GM13977 (cell line): Measurements from ENCODE around the gene RECK.

ENCODE experiments used
- DNase-seq: peaks from one replicate; pipeline ENCODE4 v3.0.0; 2012; ENCODE audit warnings: low spot score
- CTCF ChIP-seq: IDR thresholded peaks from 2 replicates; pipeline ENCODE4 v1.5.1; 2012; ENCODE audit warnings: mild to moderate bottlenecking, control low read depth; ENCODE audit not compliant: insufficient read depth; ENCODE audit errors: extremely low read depth, missing control alignments
- in situ Hi-C: fragments of 300-500 bp; cut with MboI; formaldehyde crosslinking; loops from one replicate; pipeline ENCODE4 v1.12.0; 2022; ENCODE audit warnings: low sequenced_read_pairs, low pct_unique_long_range_greater_than_20kb, mixed read lengths, inconsistent platforms; ENCODE audit not compliant: unreplicated experiment

The RECK gene

GRCh38 chr9:36164372-36164771 is 127.7 kb downstream of the RECK start:
- TF ChIP-seq CTCF, result no peak
- DNase-seq, result no peak
- in situ Hi-C loops, result no loop called here

- no peak for TF ChIP-seq CTCF
- in situ Hi-C loops, result loop anchor here (5.0 kb wide), 1 partner anchor 63 kb away; no protein-coding TSS in a partner anchor
- no peak for DNase-seq
Observed at GRCh38 chr9:36164989-36165388, 128.3 kb downstream of the RECK start.

DNA sequence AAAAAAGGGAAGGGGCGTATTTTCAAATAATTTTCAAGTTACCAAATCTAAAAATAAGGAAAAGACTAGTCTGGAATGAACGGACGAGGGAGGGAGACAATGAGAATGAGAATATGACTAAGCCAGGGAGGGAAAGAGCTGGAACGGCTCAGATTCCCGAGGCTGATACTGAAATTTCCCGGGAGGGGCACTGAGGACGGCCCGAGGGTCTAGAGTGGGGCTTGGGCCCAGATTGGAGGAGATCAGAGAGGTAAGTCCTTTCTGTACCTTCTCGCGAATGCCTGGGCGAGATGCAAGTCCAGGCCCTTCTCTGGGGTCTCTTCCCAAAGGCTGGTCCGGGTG is 129.1 kb downstream of the RECK start:
- no peak for DNase-seq
- in situ Hi-C loops, result loop anchor here (5.0 kb wide), 1 partner anchor 63 kb away; no protein-coding TSS in a partner anchor
- TF ChIP-seq CTCF, result no peak

GRCh38 chr9:36166168-36166927 is 129.6 kb downstream of the RECK start:
- in situ Hi-C loops, result loop anchor here (5.0 kb wide), 1 partner anchor 64 kb away; no protein-coding TSS in a partner anchor

GRCh38 chr9:36169166-36169565 is 132.5 kb downstream of the RECK start, which contains the start of gene CCIN:
Gene CCIN (plus strand): TSS chr9:36169388. CDS start chr9:36169503, 115 bp downstream.
- in situ Hi-C loops, result loop anchor here (5.0 kb wide), 1 partner anchor 67 kb away; no protein-coding TSS in a partner anchor
- no peak for TF ChIP-seq CTCF

More at GRCh38 chr9:36166168-36166927, 129.6 kb downstream of the RECK start:
- TF ChIP-seq CTCF, result peak; percentile 97
- peak; percentile 93 for DNase-seq

DNA sequence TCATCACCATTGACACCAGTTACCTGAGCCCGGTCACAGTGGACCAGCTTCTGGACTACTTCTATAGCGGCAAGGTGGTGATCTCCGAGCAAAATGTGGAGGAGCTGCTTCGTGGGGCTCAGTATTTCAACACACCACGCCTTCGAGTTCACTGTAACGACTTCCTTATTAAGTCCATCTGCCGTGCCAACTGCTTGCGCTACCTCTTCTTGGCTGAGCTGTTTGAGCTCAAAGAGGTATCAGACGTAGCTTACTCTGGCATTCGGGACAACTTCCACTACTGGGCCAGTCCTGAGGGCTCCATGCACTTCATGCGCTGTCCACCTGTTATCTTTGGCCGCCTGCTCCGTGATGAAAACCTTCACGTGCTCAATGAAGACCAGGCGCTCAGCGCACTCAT is 133.0 kb downstream of the RECK start:
- TF ChIP-seq CTCF, result no peak
- no peak for DNase-seq
- in situ Hi-C loops, result loop anchor here (5.0 kb wide), 1 partner anchor 67 kb away; no protein-coding TSS in a partner anchor

More at GRCh38 chr9:36169166-36169565, 132.5 kb downstream of the RECK start, which contains the start of gene CCIN:
- no peak for DNase-seq
